Activated CD4-positive, CD25-positive, alpha-beta regulatory T cell (primary cell): ENCODE results near the gene SOCS2.

Experiments used
- DNase-seq, 4 experiments: peaks; one replicate each; lab custom pipeline; 2025; lab: John Stamatoyannopoulos, UW

Gene SOCS2

DNA sequence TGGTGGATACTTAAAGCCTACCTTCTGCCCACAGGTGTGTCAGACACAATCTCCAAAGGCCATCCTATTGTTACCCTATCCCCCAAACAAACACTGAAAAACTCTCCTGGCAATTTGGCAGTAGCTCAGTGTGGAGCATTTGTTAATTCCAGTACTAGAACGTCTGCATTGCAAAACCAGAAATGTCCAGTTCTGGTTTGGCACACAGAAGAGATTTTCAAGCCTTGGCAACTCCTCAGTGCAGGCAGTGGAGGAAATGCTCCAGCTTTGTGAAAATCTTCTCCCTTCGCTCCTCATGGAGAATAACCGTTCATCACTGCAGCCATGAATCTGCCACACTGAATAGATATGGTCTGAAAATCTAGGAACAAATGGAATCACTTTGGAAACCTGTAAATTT lies 5.3 kb upstream of the SOCS2 start:
- DNase-seq = no peak

DNA sequence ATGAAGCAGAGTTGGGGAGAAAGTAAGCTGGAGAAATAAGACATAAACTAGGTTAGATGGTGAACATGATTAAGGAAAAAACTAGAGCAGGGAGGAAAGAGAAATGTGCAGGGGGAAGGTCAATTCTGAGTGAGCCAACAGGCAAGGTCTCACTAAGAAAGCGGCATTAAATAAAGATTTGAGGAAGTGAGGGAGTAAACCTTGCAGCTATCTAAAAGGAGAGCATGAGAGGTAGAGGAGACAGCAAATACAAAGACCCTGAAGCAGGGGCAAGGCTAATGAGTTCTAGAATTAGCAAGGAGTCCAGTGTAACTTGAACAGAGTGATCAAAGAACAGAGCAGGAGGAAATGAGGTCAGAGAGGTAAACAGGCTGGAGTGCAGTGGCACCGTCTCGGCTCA lies 4.4 kb upstream of the SOCS2 start:
- no peak for DNase-seq

DNA sequence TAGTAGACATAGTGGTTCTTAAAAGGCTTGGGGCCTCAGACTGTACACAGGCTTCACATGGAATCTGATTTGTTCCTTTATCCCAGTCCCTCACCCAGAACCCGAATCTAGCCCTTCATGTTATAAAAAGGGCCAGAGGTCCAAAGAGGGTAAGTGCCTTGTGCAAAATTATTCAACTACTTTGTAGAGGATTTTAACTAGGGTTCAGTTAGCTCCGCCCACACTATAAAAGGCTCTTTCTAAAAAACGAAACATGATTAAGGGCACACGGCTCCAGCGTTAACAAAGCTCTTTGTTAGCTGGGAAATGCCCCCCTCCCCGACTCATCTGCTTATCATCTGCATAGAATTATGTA lies 3.2 kb upstream of the SOCS2 start:
- no peak for DNase-seq

DNA sequence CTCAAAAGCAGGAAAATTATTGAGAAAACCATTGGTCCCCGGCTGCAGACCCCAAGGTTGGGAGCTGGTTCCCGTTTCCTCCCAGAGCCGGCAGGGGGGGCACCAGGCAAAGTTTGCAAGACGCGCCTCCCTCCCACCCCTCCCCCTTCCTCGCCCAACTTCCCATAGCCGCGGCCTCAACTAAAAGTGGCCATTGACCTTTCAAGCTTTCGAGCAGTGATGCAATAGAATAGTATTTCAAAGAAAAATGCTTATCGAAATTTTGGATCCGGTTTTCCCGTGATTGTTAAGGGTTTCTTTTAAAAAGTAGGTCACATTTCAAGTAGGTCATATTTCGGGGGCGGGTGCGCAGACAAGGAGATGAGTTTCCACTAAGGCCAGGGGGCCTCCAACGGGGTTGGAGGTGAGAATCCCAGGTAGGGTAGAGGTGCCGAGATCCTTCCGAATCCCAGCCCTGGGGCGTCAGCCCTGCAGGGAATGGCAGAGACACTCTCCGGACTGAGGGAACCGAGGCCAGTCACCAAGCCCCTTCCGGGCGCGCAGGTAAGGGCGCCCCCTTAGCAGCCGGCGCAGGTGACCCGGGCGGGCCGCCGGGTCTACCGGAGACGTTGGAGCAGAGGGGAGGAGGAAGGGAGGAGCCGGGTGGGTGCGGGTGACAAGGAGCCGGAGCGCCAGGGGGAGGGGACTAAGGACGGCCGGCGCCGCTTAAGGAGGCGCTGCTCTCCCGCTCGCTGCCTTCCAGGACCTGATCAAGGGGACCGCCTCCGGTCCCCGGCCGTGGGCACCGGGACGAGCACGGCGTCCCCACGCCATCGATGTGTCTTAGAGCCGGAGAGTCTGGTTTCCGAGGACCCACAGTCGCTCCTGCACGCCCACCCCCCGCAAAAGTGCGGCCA lies 2.6 kb upstream of the SOCS2 start:
- peak; percentile 54 to 77 (median 70) for DNase-seq

DNA sequence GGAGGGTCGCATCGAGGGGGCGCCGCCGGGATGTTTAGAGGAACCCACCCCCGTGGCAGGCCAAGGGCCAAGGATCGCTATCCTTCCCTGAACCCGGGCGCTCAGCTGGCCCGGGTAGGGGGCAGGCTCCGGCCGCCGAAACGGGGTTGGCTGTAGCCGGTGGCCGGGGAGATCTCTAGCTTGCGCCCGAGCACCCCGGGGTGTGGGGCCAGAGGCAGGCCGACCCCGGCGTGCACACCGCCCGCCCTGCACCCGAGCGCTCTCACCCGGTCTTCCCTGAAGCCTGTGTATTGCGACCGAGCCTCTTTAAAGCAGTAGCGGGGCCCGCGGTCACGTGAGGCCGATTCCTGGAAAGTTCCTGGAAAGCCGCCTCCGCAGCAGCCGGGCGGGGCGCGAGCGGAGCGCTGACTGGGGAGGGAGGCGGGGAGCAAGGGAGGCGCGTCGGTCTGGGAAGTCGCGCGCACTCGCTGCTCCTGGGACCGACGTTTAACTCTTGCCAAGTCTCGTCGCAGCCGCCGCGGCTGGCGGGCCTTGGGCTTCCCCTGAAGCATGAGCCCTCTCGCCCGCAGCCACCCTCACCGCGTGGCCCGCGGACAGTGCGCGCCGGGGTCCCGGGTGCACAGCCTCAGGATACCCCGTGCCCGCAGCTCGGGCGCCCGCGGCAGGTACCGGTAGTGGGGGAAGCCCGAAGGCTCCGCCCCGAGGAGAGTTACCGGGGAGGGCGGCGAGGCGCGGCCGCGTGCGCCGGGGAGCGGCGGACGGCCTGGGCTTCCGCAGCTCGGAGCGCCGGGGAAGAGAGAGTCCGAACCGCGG lies 1.7 kb upstream of the SOCS2 start:
- peak; percentile 83 to 90 (median 86) for DNase-seq

DNA sequence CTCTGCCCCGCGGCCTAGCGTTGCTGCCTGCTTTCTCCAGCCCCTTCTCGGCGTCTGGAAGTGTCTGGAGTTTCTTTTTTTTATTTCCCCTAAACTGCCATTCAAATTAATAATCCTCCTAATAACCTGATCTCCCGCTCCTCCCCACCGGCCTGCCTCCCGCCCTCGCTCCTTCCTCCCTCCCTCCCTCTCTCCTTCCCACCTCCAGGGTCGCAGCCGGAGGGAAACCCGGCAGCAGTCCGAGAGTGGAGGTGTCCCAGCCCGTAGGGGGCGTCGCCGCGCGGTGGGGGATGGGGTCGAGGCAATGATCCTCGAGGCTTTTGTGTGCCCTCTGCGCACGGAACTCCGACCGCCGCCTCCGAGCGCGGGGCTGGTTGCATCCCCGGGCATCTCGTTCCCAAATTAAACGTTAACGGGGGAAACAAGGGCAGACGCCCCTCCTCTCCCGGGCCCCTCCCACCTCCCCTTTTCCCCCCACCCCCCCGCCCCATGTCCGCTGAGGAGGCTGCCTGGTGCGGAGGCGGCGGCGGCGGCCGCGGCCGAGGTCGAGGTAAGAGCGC lies 1.0 kb upstream of the SOCS2 start:
- DNase-seq = peak; percentile 47 to 62 (median 56)

DNA sequence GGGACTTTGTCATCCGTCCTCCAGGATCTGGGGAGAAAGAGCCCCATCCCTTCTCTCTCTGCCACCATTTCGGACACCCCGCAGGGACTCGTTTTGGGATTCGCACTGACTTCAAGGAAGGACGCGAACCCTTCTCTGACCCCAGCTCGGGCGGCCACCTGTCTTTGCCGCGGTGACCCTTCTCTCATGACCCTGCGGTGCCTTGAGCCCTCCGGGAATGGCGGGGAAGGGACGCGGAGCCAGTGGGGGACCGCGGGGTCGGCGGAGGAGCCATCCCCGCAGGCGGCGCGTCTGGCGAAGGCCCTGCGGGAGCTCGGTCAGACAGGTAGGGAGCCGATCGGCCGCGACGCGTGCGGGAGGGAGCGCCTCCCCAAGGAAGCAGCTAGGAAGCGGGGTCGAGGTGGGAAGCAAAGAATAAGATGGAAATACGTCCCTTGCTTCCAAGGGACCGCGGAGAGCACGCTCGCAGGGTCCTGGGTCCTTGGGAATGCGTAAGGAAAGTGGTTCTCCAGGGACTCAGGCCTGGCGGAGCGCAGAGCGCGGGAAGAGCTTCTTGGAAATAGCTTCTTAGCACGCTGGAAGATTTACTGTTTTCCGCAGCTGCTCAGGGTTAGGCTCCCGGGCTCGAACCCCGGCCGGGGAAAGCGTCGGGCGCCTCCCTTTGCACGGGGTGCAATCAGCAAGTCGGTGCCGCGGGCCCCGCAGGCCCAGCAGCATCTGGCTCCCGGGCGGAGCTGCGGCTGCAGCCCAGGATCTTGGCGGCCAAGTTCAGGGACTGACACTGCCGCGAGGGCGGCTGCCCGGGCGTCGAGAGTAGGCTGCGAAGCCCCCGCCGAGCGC lies 457 bp downstream of the SOCS2 start:
- DNase-seq = peak in 2 of 4 experiments; percentile 7 to 10

DNA sequence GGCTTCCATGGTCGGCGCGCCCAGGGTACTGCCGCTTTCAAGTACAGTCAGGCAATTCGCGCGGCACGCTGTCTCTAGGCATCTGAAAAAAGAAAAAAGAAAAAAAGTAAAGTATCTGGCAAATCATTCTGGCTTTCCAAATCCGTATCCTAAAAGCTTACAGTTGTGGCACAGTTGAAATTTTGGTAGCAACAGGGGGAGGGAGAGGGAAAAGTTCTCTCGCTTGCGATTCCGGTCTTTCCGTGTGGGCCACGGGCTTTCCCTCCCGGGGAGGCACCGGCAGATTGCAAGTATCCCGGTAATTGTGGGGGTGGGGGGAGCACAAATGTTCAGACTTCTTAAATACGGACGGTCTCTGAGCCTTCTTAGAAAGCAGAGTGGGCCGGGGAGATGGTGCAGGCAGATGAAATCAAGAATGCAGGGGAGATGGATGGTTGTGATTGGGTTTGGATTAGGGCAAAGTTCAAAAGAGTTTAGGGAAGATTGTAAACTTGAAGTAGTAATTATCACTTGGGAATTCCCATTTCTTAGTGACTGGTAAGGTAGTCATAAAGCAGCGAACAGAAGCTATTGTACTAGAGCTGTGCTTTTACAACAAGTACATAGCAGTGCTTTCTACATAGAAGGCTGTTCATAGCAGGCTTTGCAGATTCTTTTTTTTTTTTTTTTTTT lies 1.2 kb downstream of the SOCS2 start:
- DNase-seq = no peak

DNA sequence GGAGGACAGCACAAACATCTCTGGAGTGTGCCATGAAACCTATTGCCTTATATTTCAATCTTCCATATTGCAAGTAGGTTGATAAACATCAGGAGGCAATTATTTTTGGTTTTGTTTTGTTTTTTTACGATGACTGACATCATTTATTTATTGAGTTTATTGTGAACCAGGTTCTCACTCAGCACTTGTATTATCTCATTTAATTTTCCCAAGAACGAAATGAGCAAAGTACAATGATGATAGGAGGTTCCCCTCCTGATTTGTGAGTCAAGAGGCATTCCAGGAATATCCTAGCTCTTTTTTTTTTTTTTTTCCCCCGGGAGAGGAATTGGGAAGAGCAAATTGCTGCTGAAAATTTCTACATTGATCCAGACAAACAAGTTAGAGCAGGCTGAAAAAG lies 4.7 kb downstream of the SOCS2 start:
- no peak for DNase-seq

DNA sequence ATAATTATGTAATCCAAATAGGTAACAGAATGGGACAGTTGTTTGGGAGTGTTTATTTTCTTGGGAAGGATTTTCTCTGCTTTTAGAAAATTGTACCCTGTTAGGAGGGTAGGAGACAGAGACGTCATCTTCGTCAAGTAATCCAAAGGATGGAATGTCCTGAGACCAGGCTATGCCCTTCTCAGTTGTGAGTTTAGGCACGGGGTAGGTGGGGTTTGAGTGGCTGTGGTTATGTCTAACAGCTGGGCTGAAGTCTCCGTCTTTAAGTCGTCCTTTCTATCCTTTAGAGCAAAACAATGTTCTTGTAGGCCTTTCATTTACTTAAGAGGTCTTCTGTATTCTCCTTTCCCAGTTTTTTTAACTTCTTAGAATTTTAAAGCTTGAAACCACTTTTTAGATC lies 5.7 kb downstream of the SOCS2 start:
- DNase-seq = no peak

DNA sequence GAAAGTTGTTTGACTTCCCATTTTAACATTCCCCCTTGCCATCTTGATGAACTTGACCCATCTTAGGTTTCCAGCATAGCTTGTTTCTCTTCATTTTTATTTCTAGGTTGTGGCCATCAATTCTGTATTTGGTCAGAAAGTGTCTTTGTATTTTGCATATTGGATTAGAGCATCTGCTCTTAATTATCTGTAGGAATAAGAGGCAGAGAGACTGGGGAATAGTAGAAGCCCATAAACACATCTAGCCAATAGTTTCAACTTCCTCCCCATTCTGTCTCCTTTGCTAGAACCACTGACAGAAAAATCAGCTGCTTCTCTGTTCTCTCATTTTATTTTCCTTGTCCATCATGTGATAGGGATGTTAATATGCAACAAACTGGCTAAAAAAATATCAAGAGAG lies 8.2 kb downstream of the SOCS2 start:
- no peak for DNase-seq

DNA sequence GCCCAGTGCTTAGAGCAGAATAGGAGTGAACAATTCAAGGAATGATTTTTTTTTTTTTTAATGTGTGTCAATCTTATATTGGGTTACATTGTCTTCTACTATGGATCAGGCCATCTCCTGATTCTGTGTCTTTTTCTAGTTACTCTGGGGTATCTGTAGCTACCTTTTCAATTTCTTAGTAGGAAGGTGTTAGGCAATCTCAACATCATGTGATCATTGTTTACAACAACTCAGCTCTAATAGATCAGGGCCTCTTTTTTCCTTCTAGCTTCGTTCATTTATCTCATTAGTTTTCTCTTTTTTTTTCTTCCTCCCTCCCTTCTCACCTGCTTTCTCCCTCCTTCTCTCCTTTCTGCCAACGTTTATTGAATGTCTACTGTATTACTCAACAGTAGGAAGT lies 8.9 kb downstream of the SOCS2 start:
- DNase-seq = no peak

DNA sequence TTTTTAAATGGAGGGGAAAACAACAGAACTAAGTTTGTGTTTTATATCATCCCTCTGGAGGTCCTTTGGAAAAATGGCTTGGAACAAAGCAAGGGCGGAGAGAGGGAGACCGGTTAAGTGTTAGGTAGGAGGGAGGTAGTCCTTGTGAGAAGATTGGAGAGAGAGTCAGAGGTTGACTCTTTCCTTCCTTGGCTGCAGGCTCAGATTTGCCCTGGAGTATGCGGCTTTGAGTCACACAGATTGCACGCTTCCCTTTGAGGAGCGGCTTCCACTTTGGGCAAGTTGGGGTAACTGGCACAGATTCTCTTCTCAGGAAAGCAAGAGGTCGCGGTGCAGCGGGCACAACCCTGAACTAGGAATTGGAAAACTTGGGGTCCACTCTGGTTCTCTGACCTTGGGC lies 9.9 kb downstream of the SOCS2 start:
- DNase-seq = no peak

DNA sequence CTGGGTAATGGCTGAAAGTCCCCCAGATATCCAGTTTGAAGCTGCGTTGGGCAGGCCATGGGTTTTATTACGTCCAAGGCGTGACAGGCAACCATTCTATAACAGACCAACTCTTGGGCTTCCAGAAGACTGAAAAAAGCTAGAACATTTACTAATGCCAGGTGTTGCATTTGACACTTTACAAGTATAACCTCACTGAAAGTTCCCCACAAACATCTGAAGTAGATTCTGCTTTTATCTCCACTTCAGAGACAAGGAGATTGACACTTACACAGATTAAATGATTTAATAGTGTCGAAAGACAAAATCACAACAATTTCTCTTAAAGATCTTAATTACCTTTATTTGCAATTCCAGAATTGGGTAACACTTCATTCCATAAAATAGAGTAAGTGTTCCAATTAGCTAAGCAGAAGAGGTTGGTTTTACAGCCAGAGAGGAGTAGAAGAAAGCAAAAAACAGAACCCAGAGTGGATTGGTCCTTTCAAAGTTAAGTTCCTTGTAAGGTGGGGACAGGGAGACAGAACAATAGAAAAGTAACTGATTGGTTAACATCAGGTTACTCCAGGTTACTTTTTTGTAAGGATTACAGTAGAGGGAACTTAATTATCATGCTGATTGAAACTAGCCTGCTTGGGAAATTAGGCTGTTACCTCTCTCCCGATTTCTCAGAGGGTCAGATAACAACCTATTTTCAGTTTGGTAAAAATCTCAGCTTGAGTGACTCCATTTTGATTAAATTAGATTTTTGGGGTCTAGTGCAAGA lies 11.3 kb downstream of the SOCS2 start:
- no peak for DNase-seq

DNA sequence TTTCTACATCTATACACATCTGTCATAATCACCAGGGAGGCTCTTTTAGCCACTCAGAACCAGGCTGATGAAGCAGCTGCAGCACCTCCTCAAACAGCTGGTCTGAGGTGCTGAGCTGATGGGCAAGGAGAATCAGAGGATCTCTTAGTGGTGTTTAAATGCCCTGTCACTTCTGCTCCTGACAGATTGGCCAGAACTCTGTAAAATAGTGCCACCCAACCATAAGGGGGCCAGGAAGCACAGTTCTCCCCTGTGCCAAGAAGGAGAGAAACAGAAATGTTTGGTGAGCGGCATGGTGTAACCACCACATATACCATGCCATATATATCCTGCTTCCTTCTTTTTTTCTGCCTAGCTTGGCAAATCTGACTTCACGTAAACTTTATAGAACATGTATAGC lies 12.8 kb downstream of the SOCS2 start:
- no peak for DNase-seq

DNA sequence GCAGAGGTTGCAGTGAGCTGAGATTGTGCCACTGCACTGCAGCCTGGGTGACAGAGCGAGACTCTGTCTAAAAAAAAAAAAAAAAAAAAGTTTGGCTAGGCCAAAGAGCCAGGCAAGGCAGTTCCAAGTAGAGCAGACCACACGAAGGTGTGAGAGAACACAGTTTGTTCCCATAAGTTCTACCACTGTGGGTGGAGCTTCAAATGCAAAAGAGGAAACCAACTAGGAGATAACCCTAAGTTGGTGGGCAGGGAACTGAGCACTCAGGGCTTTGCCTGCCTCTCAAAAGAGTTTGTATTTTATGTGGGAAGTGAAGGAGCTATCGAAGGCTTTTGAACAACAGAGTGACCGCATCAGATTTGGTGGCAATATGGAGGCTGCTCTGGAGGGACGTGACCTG lies 15.1 kb downstream of the SOCS2 start:
- DNase-seq = no peak

DNA sequence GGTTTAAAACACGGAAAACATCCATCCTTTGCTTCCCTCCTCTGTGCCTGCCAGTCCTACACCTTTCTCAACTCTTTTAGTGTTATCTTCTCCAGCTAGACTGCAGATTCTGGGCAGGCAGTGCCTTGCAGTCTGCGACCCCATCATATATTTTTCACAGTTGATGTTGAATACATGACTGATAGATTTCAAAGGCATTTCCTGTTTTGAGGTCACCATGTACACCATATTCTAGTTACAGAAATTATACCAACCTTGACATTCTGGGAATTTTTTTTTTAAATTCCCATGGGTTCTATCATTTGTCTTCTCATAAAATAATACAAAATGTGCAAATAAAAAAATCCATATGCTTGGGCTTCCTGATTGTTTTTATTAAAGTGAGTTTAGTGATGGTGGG lies 16.6 kb downstream of the SOCS2 start:
- DNase-seq = no peak

DNA sequence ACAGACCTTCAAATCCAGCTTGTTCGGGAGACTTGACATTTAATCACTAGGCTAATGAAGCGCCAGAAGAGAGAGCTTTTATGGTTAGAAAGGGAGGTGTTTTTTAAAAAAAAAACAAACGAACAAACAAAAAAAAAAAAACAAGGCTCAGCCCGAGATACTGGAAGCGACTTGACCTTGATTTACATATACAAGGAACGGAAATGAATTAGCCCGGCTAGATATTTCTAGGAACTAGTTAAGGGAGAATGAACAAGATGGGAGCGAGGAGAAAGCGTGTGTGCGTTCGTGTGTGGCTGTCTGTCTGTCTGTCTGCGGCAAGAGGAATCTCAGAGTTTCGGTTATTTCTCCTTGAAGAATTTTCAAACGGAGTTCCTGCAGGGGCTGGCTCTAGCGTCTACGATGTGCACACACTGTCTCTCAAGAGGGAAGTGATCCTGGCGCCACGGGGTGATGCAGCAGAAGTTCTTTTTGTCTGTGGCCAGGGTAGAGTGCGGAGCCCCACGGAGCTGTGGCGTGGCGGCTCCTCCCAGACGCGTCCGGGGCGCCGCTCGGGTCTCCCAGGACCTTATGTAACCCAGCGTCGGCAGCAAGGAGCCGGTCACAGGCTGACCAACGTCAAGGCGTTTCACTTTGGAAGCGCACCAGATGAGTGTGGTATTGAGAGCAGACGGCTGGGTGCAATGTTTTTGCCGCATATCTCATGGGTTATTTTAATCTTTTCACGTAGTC lies 18.8 kb downstream of the SOCS2 start:
- peak in 2 of 4 experiments; percentile 1 to 18 for DNase-seq

DNA sequence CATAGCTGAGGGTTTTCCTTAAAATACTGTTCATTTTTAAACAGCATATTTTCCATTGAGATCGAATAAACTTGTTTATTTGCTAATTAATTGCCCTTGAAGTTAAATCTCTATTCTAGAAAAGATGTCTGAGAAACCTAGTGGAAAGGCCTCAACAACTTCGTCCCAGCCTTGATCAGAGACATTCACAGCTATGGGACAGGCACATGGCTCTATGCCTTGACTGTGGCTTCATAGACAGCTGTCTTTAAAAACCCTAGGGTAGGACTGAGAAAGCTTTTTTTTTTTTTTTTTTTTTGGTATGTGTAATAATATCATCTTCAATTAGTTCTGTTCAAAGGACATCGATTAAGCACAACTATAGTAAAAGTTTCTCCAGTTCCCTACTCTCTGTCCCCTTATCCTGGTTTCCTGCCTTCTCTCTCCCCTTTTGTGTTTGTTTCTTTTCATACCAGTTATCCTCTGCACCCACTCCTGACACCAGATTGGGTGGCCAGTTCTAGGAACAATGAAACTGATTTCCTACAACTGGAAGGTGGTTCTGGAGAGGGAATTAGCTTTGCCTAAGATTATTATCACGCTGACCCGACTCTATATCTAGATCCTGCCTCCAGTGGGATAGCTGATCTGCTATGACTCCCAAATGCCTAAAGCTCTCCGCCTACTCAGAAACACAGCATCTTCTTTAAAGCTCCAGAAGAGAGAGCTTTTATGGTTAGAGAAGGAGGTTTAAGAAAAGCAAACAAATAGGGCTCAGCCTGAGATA lies 20.3 kb downstream of the SOCS2 start:
- DNase-seq = no peak
